Loucy (cell line): ENCODE measurements around the gene VCL.

Experiments used
- EZH2phosphoT487 ChIP-seq: fragments of 200-600 bp; IDR thresholded peaks from 2 replicates; pipeline ENCODE4 v1.6.1; 2018; ENCODE audit warnings: antibody characterized with exemption, mild to moderate bottlenecking, moderate library complexity, borderline replicate concordance
- TF ChIP-seq, protein P1 (sequence below): fragments of 200-600 bp; sonication (generic); conservative IDR thresholded peaks from 2 replicates; pipeline ENCODE4 v1.5.1; 2014; ENCODE audit warnings: mild to moderate bottlenecking, antibody characterized with exemption, low read length

DNA sequence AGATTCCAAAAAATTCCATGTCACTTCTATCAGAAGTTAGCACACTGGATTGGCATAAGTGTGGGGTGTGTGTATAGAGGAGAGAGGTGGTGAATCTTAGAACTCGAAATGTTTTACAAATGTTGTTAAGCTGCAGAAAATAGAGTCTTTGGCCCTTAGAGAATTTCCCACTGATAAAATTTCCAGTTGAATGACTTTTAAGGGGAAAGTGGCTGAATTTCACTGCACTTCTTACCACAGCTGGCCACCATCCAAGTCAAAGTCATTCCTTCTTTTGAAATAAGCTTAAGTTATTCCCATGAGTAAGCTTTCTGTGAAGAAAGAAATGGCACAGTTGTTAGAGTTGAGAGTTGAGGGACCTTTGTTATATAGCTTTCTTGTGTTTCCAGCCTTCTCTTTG, 13.9 kb downstream of the VCL start:
- TF ChIP-seq, protein P1, sequence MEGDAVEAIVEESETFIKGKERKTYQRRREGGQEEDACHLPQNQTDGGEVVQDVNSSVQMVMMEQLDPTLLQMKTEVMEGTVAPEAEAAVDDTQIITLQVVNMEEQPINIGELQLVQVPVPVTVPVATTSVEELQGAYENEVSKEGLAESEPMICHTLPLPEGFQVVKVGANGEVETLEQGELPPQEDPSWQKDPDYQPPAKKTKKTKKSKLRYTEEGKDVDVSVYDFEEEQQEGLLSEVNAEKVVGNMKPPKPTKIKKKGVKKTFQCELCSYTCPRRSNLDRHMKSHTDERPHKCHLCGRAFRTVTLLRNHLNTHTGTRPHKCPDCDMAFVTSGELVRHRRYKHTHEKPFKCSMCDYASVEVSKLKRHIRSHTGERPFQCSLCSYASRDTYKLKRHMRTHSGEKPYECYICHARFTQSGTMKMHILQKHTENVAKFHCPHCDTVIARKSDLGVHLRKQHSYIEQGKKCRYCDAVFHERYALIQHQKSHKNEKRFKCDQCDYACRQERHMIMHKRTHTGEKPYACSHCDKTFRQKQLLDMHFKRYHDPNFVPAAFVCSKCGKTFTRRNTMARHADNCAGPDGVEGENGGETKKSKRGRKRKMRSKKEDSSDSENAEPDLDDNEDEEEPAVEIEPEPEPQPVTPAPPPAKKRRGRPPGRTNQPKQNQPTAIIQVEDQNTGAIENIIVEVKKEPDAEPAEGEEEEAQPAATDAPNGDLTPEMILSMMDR, result no peak
- TF ChIP-seq EZH2phosphoT487, result no peak
